HepG2 (cell line): ENCODE measurements around the gene WDR54. TPM values are rescaled to one million over a fixed set of nuclear protein-coding genes. Genes with fewer than 3 reads are reported as not detected.

ENCODE experiments used
- ETS1 ChIP-seq: sonication (generic); formaldehyde crosslinking; IDR thresholded peaks from 2 replicates; pipeline ENCODE4 v1.4.0; 2020; ENCODE audit warnings: missing genetic modification reagents
- IRX3 ChIP-seq: sonication (generic); formaldehyde crosslinking; IDR thresholded peaks from 2 replicates; pipeline ENCODE4 v1.8.1; 2023; ENCODE audit warnings: mild to moderate bottlenecking, low read depth, missing genetic modification reagents, borderline replicate concordance
- NFE2L2 ChIP-seq: fragments of 150-350 bp; IDR thresholded peaks from 2 replicates; pipeline ENCODE4 v1.6.1; 2014; ENCODE audit warnings: low read length
- NFRKB ChIP-seq: fragments of 450-650 bp; IDR thresholded peaks from 2 replicates; pipeline ENCODE4 v1.6.1; 2017
- RAD51 ChIP-seq: fragments of 450-650 bp; IDR thresholded peaks from 2 replicates; pipeline ENCODE4 v1.6.1; 2016; ENCODE audit warnings: borderline replicate concordance
- TFAP4 ChIP-seq: sonication (generic); IDR thresholded peaks from 2 replicates; pipeline ENCODE4 v1.6.1; 2016; ENCODE audit warnings: low read depth, borderline replicate concordance
- THAP9 ChIP-seq: sonication (generic); formaldehyde crosslinking; IDR thresholded peaks from 2 replicates; pipeline ENCODE4; 2020; ENCODE audit warnings: missing genetic modification reagents, mild to moderate bottlenecking, borderline replicate concordance
- ZKSCAN1 ChIP-seq: fragments of 150-350 bp; IDR thresholded peaks from 2 replicates; pipeline ENCODE4 v1.6.1; 2014; ENCODE audit warnings: low read length
- ZNF143 ChIP-seq: sonication (generic); formaldehyde crosslinking; IDR thresholded peaks from 2 replicates; pipeline ENCODE4 v1.4.0; 2020; ENCODE audit warnings: missing genetic modification reagents
- ZNF205 ChIP-seq: IDR thresholded peaks from 2 replicates; pipeline ENCODE4 v1.6.1; 2018; ENCODE audit warnings: missing biosample characterization, missing genetic modification reagents
- ZNF615 ChIP-seq: sonication (generic); formaldehyde crosslinking; IDR thresholded peaks from 2 replicates; pipeline ENCODE4 v1.5.0; 2020; ENCODE audit warnings: mild to moderate bottlenecking, missing genetic modification reagents, borderline replicate concordance
- polyA plus RNA-seq, 8 experiments: library from polyadenylated mRNA; depleted of rRNA in 3 of 8; stranded (reverse) in 7 of 8; unstranded in 1 of 8; fragments of >200 nt; fragmentation: Illumina TruSeq in 4 of 8; extraction: Trizol in 4 of 8; gene quantifications; 2 replicates each; pipeline versions ENCODE4 v1.2.1 to v1.2.3, GENCODE V29; 2011 to 2016; ENCODE audit warnings: low read depth in 4 of 8, missing spikeins in 1 of 8, mixed read lengths in 1 of 8; ENCODE audit not compliant: insufficient read depth in 1 of 8
- total RNA-seq, 5 experiments: library from RNA; depleted of rRNA; stranded (reverse); fragments of >200 nt; fragmentation: Illumina TruSeq; extraction: Trizol; gene quantifications; 2 replicates each; pipeline ENCODE4 v1.2.3, GENCODE V29; 2016; ENCODE audit warnings: low read depth in 1 of 5
- TF ChIP-seq, protein P1 (sequence below): sonication (generic); formaldehyde crosslinking; conservative IDR thresholded peaks from 2 replicates; pipeline ENCODE4 v1.8.1; 2023; ENCODE audit warnings: missing genetic modification reagents
- TF ChIP-seq, protein P2 (sequence below): sonication (generic); formaldehyde crosslinking; IDR thresholded peaks from 2 replicates; pipeline ENCODE4 v1.4.0; 2020; ENCODE audit warnings: low read depth, missing genetic modification reagents
- TF ChIP-seq, protein P3 (sequence below): sonication (generic); formaldehyde crosslinking; IDR thresholded peaks from 2 replicates; pipeline ENCODE4 v1.5.0; 2020; ENCODE audit warnings: missing genetic modification reagents
- TF ChIP-seq, protein P4 (sequence below): IDR thresholded peaks from 2 replicates; pipeline ENCODE4 v1.6.1; 2016; ENCODE audit warnings: missing compliant biosample characterization, missing genetic modification reagents, borderline replicate concordance

Gene WDR54
- total and polyA plus RNA-seq, 2 of the 13 experiments (the other 11 are each of a cell fraction or from before 2014, with no cell fraction given), result 2.0 to 17.3 TPM

DNA sequence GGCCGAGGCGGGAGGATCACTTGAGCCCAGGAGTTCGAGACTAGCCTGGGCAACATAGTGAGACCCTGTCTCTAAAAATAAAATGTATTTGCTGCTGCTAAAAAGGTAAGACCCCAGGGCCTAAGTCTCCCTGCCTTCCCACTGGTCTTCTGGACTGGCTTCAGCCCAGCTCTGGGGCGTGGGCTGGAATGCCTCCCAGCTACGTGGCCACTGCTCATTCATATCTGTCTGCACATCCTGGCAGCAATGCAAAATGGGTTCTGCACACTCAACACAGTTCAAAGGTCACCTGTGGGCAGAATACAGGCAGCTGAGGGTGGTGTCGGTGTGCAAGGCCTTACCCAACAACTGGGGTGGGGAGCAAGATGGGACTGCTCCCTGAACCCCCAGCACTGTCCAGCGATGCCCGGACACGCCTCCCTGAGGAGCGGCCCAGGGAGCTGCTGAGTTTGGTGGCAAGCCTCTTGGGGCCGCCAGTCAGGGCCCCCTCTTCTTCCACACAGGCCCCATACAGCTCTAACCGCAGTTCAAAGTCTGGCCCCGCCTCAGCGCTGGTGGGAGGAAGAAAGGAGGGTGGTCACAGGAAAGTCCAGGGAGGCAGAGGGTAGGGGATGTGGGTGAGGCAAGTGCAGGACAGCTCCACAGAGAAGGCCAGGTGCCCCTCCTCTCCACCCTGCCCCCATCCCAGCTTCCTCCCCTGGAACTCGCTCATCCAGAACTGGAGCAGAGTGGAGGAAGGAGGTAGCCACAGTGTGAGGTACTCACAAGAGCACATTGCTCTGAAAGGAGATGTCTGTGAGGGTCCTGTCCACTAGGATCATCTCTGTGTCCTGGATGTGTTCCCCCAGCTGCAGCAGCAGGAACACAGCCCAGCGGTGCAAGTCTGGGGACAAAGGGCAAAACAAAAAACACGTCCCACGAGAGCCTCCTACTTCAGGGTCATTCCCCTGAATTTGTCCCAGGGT, 8.2 kb downstream of the WDR54 start (continued):
- TF ChIP-seq THAP9 (peak; percentile 86), ZNF143 (CRISPR knock-in tag) (no peak), RAD51 (no peak), ZNF615 (CRISPR knock-in tag) (no peak), ETS1 (no peak), NFRKB (no peak), NFE2L2 (no peak), ZNF205 (CRISPR knock-in tag) (peak; percentile 77), TFAP4 (peak; percentile 79), ZKSCAN1 (no peak), IRX3 (CRISPR knock-in tag) (no peak)
- TF ChIP-seq, protein P1, sequence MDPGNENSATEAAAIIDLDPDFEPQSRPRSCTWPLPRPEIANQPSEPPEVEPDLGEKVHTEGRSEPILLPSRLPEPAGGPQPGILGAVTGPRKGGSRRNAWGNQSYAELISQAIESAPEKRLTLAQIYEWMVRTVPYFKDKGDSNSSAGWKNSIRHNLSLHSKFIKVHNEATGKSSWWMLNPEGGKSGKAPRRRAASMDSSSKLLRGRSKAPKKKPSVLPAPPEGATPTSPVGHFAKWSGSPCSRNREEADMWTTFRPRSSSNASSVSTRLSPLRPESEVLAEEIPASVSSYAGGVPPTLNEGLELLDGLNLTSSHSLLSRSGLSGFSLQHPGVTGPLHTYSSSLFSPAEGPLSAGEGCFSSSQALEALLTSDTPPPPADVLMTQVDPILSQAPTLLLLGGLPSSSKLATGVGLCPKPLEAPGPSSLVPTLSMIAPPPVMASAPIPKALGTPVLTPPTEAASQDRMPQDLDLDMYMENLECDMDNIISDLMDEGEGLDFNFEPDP (CRISPR knock-in tag), result no peak
- TF ChIP-seq, protein P2, sequence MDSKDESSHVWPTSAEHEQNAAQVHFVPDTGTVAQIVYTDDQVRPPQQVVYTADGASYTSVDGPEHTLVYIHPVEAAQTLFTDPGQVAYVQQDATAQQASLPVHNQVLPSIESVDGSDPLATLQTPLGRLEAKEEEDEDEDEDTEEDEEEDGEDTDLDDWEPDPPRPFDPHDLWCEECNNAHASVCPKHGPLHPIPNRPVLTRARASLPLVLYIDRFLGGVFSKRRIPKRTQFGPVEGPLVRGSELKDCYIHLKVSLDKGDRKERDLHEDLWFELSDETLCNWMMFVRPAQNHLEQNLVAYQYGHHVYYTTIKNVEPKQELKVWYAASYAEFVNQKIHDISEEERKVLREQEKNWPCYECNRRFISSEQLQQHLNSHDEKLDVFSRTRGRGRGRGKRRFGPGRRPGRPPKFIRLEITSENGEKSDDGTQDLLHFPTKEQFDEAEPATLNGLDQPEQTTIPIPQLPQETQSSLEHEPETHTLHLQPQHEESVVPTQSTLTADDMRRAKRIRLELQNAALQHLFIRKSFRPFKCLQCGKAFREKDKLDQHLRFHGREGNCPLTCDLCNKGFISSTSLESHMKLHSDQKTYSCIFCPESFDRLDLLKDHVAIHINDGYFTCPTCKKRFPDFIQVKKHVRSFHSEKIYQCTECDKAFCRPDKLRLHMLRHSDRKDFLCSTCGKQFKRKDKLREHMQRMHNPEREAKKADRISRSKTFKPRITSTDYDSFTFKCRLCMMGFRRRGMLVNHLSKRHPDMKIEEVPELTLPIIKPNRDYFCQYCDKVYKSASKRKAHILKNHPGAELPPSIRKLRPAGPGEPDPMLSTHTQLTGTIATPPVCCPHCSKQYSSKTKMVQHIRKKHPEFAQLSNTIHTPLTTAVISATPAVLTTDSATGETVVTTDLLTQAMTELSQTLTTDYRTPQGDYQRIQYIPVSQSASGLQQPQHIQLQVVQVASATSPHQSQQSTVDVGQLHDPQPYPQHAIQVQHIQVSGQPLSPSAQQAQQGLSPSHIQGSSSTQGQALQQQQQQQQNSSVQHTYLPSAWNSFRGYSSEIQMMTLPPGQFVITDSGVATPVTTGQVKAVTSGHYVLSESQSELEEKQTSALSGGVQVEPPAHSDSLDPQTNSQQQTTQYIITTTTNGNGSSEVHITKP (CRISPR knock-in tag), result no peak
- TF ChIP-seq, protein P3, sequence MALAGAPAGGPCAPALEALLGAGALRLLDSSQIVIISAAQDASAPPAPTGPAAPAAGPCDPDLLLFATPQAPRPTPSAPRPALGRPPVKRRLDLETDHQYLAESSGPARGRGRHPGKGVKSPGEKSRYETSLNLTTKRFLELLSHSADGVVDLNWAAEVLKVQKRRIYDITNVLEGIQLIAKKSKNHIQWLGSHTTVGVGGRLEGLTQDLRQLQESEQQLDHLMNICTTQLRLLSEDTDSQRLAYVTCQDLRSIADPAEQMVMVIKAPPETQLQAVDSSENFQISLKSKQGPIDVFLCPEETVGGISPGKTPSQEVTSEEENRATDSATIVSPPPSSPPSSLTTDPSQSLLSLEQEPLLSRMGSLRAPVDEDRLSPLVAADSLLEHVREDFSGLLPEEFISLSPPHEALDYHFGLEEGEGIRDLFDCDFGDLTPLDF, result no peak
- TF ChIP-seq, protein P4, sequence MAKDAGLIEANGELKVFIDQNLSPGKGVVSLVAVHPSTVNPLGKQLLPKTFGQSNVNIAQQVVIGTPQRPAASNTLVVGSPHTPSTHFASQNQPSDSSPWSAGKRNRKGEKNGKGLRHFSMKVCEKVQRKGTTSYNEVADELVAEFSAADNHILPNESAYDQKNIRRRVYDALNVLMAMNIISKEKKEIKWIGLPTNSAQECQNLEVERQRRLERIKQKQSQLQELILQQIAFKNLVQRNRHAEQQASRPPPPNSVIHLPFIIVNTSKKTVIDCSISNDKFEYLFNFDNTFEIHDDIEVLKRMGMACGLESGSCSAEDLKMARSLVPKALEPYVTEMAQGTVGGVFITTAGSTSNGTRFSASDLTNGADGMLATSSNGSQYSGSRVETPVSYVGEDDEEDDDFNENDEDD (CRISPR knock-in tag), result no peak; the same call in 1 of the 2 replicates
